ENCODE measurements around the gene LYPD6.

DNA sequence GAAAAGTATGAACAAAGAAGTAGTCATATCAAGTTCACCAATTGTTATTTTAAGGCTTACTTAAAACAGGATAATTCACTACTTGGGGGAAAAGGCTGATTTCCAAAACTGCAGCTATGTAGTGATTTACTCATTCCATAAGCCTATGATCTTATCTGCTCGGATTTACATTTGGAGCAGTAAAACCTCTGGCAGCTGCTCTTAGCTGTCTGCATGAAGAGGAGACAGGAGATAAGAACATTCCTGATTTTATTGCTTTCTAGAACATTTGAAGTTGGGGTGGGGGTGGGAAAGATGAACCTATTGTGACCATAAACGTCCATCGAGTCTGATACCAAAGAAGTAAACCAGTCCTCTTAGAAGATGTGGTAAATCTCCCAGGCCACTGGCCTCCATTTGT is 136.2 kb downstream of the LYPD6 start:
- TF ChIP-seq, protein P1, sequence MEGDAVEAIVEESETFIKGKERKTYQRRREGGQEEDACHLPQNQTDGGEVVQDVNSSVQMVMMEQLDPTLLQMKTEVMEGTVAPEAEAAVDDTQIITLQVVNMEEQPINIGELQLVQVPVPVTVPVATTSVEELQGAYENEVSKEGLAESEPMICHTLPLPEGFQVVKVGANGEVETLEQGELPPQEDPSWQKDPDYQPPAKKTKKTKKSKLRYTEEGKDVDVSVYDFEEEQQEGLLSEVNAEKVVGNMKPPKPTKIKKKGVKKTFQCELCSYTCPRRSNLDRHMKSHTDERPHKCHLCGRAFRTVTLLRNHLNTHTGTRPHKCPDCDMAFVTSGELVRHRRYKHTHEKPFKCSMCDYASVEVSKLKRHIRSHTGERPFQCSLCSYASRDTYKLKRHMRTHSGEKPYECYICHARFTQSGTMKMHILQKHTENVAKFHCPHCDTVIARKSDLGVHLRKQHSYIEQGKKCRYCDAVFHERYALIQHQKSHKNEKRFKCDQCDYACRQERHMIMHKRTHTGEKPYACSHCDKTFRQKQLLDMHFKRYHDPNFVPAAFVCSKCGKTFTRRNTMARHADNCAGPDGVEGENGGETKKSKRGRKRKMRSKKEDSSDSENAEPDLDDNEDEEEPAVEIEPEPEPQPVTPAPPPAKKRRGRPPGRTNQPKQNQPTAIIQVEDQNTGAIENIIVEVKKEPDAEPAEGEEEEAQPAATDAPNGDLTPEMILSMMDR (IDR thresholded peaks at IDR 0.05): no peak
- TF ChIP-seq POLR2A (IDR thresholded peaks at IDR 0.05; ENCODE audit: low read depth): no peak
- TF ChIP-seq POLR2AphosphoS5 (IDR thresholded peaks at IDR 0.05): no peak
- no peak for TF ChIP-seq EP300 (IDR thresholded peaks at IDR 0.05)

Data from esophagus muscularis mucosa (tissue), 4 donors.